WTC11 (cell line): ENCODE measurements around the gene MTF2. TPM values are rescaled to one million over a fixed set of nuclear protein-coding genes. Genes with fewer than 3 reads are reported as not detected.
A peak's percentile ranks its signal among the peaks of the same experiment; 100 is the strongest.

ENCODE experiments used
- ATF1 ChIP-seq: sonication (generic); formaldehyde crosslinking; IDR thresholded peaks from 2 replicates; pipeline ENCODE4 v1.8.1; 2023; ENCODE audit warnings: mild to moderate bottlenecking, moderate library complexity, missing genetic modification reagents
- E2F5 ChIP-seq: sonication (generic); formaldehyde crosslinking; IDR thresholded peaks from 2 replicates; pipeline ENCODE4 v1.8.1; 2022; ENCODE audit warnings: mild to moderate bottlenecking, moderate library complexity, missing genetic modification reagents
- FOXP1 ChIP-seq: sonication (generic); formaldehyde crosslinking; IDR thresholded peaks from 2 replicates; pipeline ENCODE4 v1.8.0; 2022; ENCODE audit warnings: missing genetic modification reagents, mild to moderate bottlenecking, moderate library complexity, borderline replicate concordance
- GABPB1 ChIP-seq: sonication (generic); formaldehyde crosslinking; IDR thresholded peaks from 2 replicates; pipeline ENCODE4 v1.8.1; 2023; ENCODE audit warnings: mild to moderate bottlenecking, missing genetic modification reagents
- JUN ChIP-seq: sonication (generic); formaldehyde crosslinking; IDR thresholded peaks from 2 replicates; pipeline ENCODE4 v1.8.0; 2023; ENCODE audit warnings: mild to moderate bottlenecking, missing genetic modification reagents
- MYBL2 ChIP-seq: sonication (generic); formaldehyde crosslinking; IDR thresholded peaks from 2 replicates; pipeline ENCODE4 v1.8.1; 2023; ENCODE audit warnings: mild to moderate bottlenecking, moderate library complexity, missing genetic modification reagents
- NFATC4 ChIP-seq: fragments of 250-450 bp; sonication (Bioruptor Pico); IDR thresholded peaks from 2 replicates; pipeline ENCODE4 v1.9.0; 2021; ENCODE audit warnings: mild to moderate bottlenecking
- NFE2L1 ChIP-seq: sonication (generic); formaldehyde crosslinking; IDR thresholded peaks from 2 replicates; pipeline ENCODE4 v1.8.1; 2023; ENCODE audit warnings: missing genetic modification reagents
- OVOL2 ChIP-seq: fragments of 250-450 bp; sonication (Bioruptor Pico); IDR thresholded peaks from 2 replicates; pipeline ENCODE4 v1.9.0; 2021; ENCODE audit warnings: mild to moderate bottlenecking, borderline replicate concordance
- STAT6 ChIP-seq: sonication (generic); formaldehyde crosslinking; conservative IDR thresholded peaks from 2 replicates; pipeline ENCODE4 v1.8.1; 2023; ENCODE audit warnings: mild to moderate bottlenecking, low read depth, missing genetic modification reagents, moderate library complexity
- TP53 ChIP-seq: sonication (generic); formaldehyde crosslinking; IDR thresholded peaks from 2 replicates; pipeline ENCODE4 v1.8.1; 2023; ENCODE audit warnings: mild to moderate bottlenecking, missing genetic modification reagents
- ZBTB21 ChIP-seq: sonication (generic); formaldehyde crosslinking; IDR thresholded peaks from 2 replicates; pipeline ENCODE4 v1.8.1; 2023; ENCODE audit warnings: mild to moderate bottlenecking, missing genetic modification reagents, borderline replicate concordance
- ZNF121 ChIP-seq: sonication (generic); formaldehyde crosslinking; IDR thresholded peaks from 2 replicates; pipeline ENCODE4 v1.8.0; 2023; ENCODE audit warnings: missing genetic modification reagents
- ZNF281 ChIP-seq: sonication (generic); formaldehyde crosslinking; IDR thresholded peaks from 2 replicates; pipeline ENCODE4 v1.8.0; 2023; ENCODE audit warnings: mild to moderate bottlenecking, missing genetic modification reagents
- total RNA-seq: library from RNA; stranded (reverse); gene quantifications from 3 replicates; pipeline ENCODE4 v1.2.3, GENCODE V29; 2021
- TF ChIP-seq, protein P1 (sequence below): sonication (generic); formaldehyde crosslinking; IDR thresholded peaks from 2 replicates; pipeline ENCODE4 v1.8.1; 2022; ENCODE audit warnings: mild to moderate bottlenecking, missing genetic modification reagents, moderate library complexity, borderline replicate concordance
- TF ChIP-seq, protein P2 (sequence below): sonication (generic); formaldehyde crosslinking; IDR thresholded peaks from 2 replicates; pipeline ENCODE4 v1.8.0; 2022; ENCODE audit warnings: missing genetic modification reagents
- TF ChIP-seq, protein P3 (sequence below): sonication (generic); formaldehyde crosslinking; IDR thresholded peaks from 2 replicates; pipeline ENCODE4 v1.8.0; 2023; ENCODE audit warnings: missing genetic modification reagents, mild to moderate bottlenecking, borderline replicate concordance
- TF ChIP-seq, protein P4 (sequence below): sonication (generic); formaldehyde crosslinking; IDR thresholded peaks from 2 replicates; pipeline ENCODE4 v1.8.0; 2022; ENCODE audit warnings: mild to moderate bottlenecking, missing genetic modification reagents

Gene MTF2
- total RNA-seq, 1 experiment from 2014 or later: 111 TPM

DNA sequence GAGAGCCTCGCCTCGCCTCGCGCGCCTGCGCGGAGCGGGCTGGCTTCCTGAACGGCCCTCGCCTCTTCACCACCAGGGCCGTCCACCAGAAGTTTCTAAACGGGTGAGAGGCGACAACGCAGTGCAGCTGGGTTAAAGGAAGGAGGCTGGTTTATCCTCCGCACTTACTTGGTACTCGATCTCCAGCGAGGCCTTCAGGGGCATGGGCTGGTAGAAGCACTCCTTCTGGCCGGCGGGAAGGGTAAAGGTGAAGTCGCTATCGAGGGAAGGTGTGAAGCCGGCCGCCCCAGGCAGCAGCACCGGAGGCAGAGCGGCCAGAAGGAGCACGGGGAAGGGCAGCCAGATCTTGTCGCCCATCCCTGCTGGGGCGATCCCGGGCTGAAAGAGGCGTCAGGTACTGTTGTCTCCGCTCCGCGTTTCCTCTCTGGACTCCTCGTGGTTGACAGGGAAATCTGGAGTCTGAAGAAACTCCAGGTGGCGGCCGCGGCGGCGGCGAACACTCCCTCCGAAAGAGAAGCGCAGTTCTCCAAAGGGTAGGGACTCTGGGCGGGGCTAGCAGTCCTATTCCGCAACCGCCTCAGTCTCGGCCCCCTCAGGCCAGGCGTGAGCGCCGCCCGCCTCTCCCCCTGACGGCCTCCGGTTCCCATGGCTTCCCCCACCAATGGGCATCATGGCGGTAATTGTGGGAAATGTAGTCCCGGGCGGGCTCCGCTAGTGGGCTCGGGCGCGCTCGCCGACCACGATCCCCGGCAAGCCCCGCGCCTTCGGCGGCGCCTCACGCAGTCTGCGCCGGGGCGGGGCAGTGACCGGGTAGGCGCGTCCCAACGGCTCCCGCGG is 101.0 kb downstream of the MTF2 start, which contains the start of gene TMED5 (continued):
- TF ChIP-seq FOXP1: 0 out of 2 replicates have a peak, but pooled peaks have one; percentile 29
- TF ChIP-seq MYBL2: peak; percentile 94
- TF ChIP-seq, protein P1, sequence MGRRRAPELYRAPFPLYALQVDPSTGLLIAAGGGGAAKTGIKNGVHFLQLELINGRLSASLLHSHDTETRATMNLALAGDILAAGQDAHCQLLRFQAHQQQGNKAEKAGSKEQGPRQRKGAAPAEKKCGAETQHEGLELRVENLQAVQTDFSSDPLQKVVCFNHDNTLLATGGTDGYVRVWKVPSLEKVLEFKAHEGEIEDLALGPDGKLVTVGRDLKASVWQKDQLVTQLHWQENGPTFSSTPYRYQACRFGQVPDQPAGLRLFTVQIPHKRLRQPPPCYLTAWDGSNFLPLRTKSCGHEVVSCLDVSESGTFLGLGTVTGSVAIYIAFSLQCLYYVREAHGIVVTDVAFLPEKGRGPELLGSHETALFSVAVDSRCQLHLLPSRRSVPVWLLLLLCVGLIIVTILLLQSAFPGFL (CRISPR knock-in tag): peak; percentile 49; the same call in 1 of the 2 replicates
- TF ChIP-seq, protein P2, sequence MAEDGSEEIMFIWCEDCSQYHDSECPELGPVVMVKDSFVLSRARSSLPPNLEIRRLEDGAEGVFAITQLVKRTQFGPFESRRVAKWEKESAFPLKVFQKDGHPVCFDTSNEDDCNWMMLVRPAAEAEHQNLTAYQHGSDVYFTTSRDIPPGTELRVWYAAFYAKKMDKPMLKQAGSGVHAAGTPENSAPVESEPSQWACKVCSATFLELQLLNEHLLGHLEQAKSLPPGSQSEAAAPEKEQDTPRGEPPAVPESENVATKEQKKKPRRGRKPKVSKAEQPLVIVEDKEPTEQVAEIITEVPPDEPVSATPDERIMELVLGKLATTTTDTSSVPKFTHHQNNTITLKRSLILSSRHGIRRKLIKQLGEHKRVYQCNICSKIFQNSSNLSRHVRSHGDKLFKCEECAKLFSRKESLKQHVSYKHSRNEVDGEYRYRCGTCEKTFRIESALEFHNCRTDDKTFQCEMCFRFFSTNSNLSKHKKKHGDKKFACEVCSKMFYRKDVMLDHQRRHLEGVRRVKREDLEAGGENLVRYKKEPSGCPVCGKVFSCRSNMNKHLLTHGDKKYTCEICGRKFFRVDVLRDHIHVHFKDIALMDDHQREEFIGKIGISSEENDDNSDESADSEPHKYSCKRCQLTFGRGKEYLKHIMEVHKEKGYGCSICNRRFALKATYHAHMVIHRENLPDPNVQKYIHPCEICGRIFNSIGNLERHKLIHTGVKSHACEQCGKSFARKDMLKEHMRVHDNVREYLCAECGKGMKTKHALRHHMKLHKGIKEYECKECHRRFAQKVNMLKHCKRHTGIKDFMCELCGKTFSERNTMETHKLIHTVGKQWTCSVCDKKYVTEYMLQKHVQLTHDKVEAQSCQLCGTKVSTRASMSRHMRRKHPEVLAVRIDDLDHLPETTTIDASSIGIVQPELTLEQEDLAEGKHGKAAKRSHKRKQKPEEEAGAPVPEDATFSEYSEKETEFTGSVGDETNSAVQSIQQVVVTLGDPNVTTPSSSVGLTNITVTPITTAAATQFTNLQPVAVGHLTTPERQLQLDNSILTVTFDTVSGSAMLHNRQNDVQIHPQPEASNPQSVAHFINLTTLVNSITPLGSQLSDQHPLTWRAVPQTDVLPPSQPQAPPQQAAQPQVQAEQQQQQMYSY (CRISPR knock-in tag): peak; percentile 54
- TF ChIP-seq GABPB1 (CRISPR knock-in tag): peak; percentile 66
- peak; percentile 80; the same call in 1 of the 2 replicates for TF ChIP-seq ATF1 (CRISPR knock-in tag)
- no peak for TF ChIP-seq ZNF121 (CRISPR knock-in tag)
- TF ChIP-seq, protein P3, sequence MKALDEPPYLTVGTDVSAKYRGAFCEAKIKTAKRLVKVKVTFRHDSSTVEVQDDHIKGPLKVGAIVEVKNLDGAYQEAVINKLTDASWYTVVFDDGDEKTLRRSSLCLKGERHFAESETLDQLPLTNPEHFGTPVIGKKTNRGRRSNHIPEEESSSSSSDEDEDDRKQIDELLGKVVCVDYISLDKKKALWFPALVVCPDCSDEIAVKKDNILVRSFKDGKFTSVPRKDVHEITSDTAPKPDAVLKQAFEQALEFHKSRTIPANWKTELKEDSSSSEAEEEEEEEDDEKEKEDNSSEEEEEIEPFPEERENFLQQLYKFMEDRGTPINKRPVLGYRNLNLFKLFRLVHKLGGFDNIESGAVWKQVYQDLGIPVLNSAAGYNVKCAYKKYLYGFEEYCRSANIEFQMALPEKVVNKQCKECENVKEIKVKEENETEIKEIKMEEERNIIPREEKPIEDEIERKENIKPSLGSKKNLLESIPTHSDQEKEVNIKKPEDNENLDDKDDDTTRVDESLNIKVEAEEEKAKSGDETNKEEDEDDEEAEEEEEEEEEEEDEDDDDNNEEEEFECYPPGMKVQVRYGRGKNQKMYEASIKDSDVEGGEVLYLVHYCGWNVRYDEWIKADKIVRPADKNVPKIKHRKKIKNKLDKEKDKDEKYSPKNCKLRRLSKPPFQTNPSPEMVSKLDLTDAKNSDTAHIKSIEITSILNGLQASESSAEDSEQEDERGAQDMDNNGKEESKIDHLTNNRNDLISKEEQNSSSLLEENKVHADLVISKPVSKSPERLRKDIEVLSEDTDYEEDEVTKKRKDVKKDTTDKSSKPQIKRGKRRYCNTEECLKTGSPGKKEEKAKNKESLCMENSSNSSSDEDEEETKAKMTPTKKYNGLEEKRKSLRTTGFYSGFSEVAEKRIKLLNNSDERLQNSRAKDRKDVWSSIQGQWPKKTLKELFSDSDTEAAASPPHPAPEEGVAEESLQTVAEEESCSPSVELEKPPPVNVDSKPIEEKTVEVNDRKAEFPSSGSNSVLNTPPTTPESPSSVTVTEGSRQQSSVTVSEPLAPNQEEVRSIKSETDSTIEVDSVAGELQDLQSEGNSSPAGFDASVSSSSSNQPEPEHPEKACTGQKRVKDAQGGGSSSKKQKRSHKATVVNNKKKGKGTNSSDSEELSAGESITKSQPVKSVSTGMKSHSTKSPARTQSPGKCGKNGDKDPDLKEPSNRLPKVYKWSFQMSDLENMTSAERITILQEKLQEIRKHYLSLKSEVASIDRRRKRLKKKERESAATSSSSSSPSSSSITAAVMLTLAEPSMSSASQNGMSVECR (CRISPR knock-in tag): 0 out of 2 replicates have a peak, but pooled peaks have one; percentile 88
- TF ChIP-seq ZBTB21 (CRISPR knock-in tag): no peak
- TF ChIP-seq OVOL2 (CRISPR knock-in tag): no peak
- no peak for TF ChIP-seq TP53 (CRISPR knock-in tag)
- TF ChIP-seq JUN: peak; percentile 92; the same call in 1 of the 2 replicates
- TF ChIP-seq STAT6 (CRISPR knock-in tag): no peak
- TF ChIP-seq NFATC4 (CRISPR knock-in tag): no peak
- peak; percentile 57; the same call in 1 of the 2 replicates for TF ChIP-seq NFE2L1 (CRISPR knock-in tag)
- TF ChIP-seq E2F5: peak; percentile 33; the same call in 1 of the 2 replicates
- TF ChIP-seq, protein P4, sequence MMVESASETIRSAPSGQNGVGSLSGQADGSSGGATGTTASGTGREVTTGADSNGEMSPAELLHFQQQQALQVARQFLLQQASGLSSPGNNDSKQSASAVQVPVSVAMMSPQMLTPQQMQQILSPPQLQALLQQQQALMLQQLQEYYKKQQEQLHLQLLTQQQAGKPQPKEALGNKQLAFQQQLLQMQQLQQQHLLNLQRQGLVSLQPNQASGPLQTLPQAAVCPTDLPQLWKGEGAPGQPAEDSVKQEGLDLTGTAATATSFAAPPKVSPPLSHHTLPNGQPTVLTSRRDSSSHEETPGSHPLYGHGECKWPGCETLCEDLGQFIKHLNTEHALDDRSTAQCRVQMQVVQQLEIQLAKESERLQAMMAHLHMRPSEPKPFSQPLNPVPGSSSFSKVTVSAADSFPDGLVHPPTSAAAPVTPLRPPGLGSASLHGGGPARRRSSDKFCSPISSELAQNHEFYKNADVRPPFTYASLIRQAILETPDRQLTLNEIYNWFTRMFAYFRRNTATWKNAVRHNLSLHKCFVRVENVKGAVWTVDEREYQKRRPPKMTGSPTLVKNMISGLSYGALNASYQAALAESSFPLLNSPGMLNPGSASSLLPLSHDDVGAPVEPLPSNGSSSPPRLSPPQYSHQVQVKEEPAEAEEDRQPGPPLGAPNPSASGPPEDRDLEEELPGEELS (CRISPR knock-in tag): 0 out of 2 replicates have a peak, but pooled peaks have one; percentile 19
- TF ChIP-seq ZNF281 (CRISPR knock-in tag): no peak
